ENCODE data around the gene CCDC28A.

CCDC28A gene

GRCh38 chr6:138776659-138777058 lies 3.1 kb downstream of the CCDC28A start:
- Mint-ChIP-seq H3K9me3 (no peaks in the 10 kb centered on the region), H3K4me1 (peaks cover 19% of the 10 kb centered on the region), H3K27me3 (no peaks in the 10 kb centered on the region), H3K27ac (no peak overlapping the region), H3K4me3 (no peak overlapping the region)
- ATAC-seq: no peak
- no peak for DNase-seq

- H3K4me1 Mint-ChIP-seq: peaks cover 6% of the 10 kb centered on the region
Observed at GRCh38 chr6:138778331-138778730, 4.8 kb downstream of the CCDC28A start.

GRCh38 chr6:138782243-138782642 lies 8.7 kb downstream of the CCDC28A start:
- Mint-ChIP-seq H3K27me3 (no peaks in the 10 kb centered on the region), H3K27ac (peak overlapping the region in 1 of 2 donors; percentile 16), H3K4me1 (peaks cover 9% of the 10 kb centered on the region)

More at GRCh38 chr6:138778331-138778730, 4.8 kb downstream of the CCDC28A start:
- no peaks in the 10 kb centered on the region for H3K27me3 Mint-ChIP-seq
- no peak overlapping the region for H3K4me3 Mint-ChIP-seq
- no peak overlapping the region for H3K27ac Mint-ChIP-seq
- no peak for ATAC-seq
- no peak for DNase-seq
- no peaks in the 10 kb centered on the region for H3K9me3 Mint-ChIP-seq

GRCh38 chr6:138785079-138785478 lies 11.5 kb downstream of the CCDC28A start:
- Mint-ChIP-seq H3K9me3 (no peaks in the 10 kb centered on the region), H3K27me3 (no peaks in the 10 kb centered on the region), H3K4me3 (no peak overlapping the region), H3K27ac (no peak overlapping the region), H3K4me1 (peaks cover 12% of the 10 kb centered on the region)
- DNase-seq: no peak
- ATAC-seq: no peak

More at GRCh38 chr6:138782243-138782642, 8.7 kb downstream of the CCDC28A start:
- H3K9me3 Mint-ChIP-seq: no peaks in the 10 kb centered on the region
- DNase-seq: no peak
- H3K4me3 Mint-ChIP-seq: no peak overlapping the region
- ATAC-seq: no peak

- no peak overlapping the region for H3K27ac Mint-ChIP-seq
- no peak for ATAC-seq
- H3K9me3 Mint-ChIP-seq: no peaks in the 10 kb centered on the region
- no peak overlapping the region for H3K4me3 Mint-ChIP-seq
- H3K27me3 Mint-ChIP-seq: no peaks in the 10 kb centered on the region
- H3K4me1 Mint-ChIP-seq: peaks cover 12% of the 10 kb centered on the region
- no peak for DNase-seq
Observed at GRCh38 chr6:138785980-138786379, 12.4 kb downstream of the CCDC28A start.

GRCh38 chr6:138787138-138787537 lies 13.6 kb downstream of the CCDC28A start:
- Mint-ChIP-seq H3K9me3 (no peaks in the 10 kb centered on the region), H3K4me1 (peaks cover 12% of the 10 kb centered on the region), H3K27ac (no peak overlapping the region), H3K27me3 (no peaks in the 10 kb centered on the region), H3K4me3 (no peak overlapping the region)
- peak; percentile 56 for ATAC-seq
- DNase-seq: no peak

GRCh38 chr6:138795809-138796603 lies 22.4 kb downstream of the CCDC28A start, which contains the start of gene ECT2L:
ECT2L (plus strand) TSS chr6:138796087; CDS start chr6:138813275, 17,188 bp downstream.
- no peaks in the 10 kb centered on the region for H3K9me3 Mint-ChIP-seq
- H3K4me1 Mint-ChIP-seq: no peaks in the 10 kb centered on the region
- ATAC-seq (peak; percentile 50), DNase-seq (peak in 1 of 2 donors; percentile 26)
- no peak within 1 kb of the TSS for H3K27ac Mint-ChIP-seq
- peak within 1 kb of the TSS in 1 of 2 donors; percentile 68 for H3K4me3 Mint-ChIP-seq
- H3K27me3 Mint-ChIP-seq: peaks cover 24% of the 10 kb centered on the region

GRCh38 chr6:138796771-138797170 lies 23.2 kb downstream of the CCDC28A start:
- DNase-seq: no peak
- no peaks in the 10 kb centered on the region for H3K9me3 Mint-ChIP-seq
- H3K27me3 Mint-ChIP-seq: peaks cover 24% of the 10 kb centered on the region
- H3K4me3 Mint-ChIP-seq: no peak overlapping the region
- no peak overlapping the region for H3K27ac Mint-ChIP-seq
- ATAC-seq: no peak
- H3K4me1 Mint-ChIP-seq: no peaks in the 10 kb centered on the region

GRCh38 chr6:138797806-138798446 lies 24.4 kb downstream of the CCDC28A start:
- ATAC-seq (no peak), DNase-seq (no peak)
- H3K9me3 Mint-ChIP-seq: no peaks in the 10 kb centered on the region
- H3K27me3 Mint-ChIP-seq: peaks cover 24% of the 10 kb centered on the region
- H3K4me1 Mint-ChIP-seq: no peaks in the 10 kb centered on the region
- no peak overlapping the region for H3K4me3 Mint-ChIP-seq
- no peak overlapping the region for H3K27ac Mint-ChIP-seq

GRCh38 chr6:138800377-138801150 lies 27.0 kb downstream of the CCDC28A start:
- ATAC-seq: no peak
- H3K4me3 Mint-ChIP-seq: no peak overlapping the region

GRCh38 chr6:138803331-138803730 lies 29.8 kb downstream of the CCDC28A start:
- peaks cover 18% of the 10 kb centered on the region for H3K27me3 Mint-ChIP-seq
- no peaks in the 10 kb centered on the region for H3K4me1 Mint-ChIP-seq
- H3K9me3 Mint-ChIP-seq: no peaks in the 10 kb centered on the region
- H3K4me3 Mint-ChIP-seq: no peak overlapping the region
- no peak overlapping the region for H3K27ac Mint-ChIP-seq
- DNase-seq (no peak), ATAC-seq (no peak)

More at GRCh38 chr6:138800377-138801150, 27.0 kb downstream of the CCDC28A start:
- H3K27ac Mint-ChIP-seq: no peak overlapping the region
- H3K4me1 Mint-ChIP-seq: no peaks in the 10 kb centered on the region
- DNase-seq: no peak
- H3K27me3 Mint-ChIP-seq: peaks cover 39% of the 10 kb centered on the region
- no peaks in the 10 kb centered on the region for H3K9me3 Mint-ChIP-seq

- DNase-seq (no peak), ATAC-seq (no peak)
- Mint-ChIP-seq H3K9me3 (no peaks in the 10 kb centered on the region), H3K4me1 (no peaks in the 10 kb centered on the region), H3K27me3 (peaks cover 18% of the 10 kb centered on the region), H3K27ac (no peak overlapping the region), H3K4me3 (no peak overlapping the region)
Observed at GRCh38 chr6:138803861-138804260, 30.3 kb downstream of the CCDC28A start.

GRCh38 chr6:138805016-138805765 lies 31.6 kb downstream of the CCDC28A start:
- DNase-seq: no peak
- H3K27me3 Mint-ChIP-seq: peaks cover 18% of the 10 kb centered on the region
- H3K27ac Mint-ChIP-seq: no peak overlapping the region
- no peak for ATAC-seq
- H3K4me1 Mint-ChIP-seq: no peaks in the 10 kb centered on the region
- H3K9me3 Mint-ChIP-seq: no peaks in the 10 kb centered on the region
- H3K4me3 Mint-ChIP-seq: no peak overlapping the region

GRCh38 chr6:138806889-138807288 lies 33.3 kb downstream of the CCDC28A start:
- H3K9me3 Mint-ChIP-seq: no peaks in the 10 kb centered on the region
- H3K4me3 Mint-ChIP-seq: no peak overlapping the region
- ATAC-seq (no peak), DNase-seq (no peak)
- peaks cover 18% of the 10 kb centered on the region for H3K27me3 Mint-ChIP-seq
- H3K27ac Mint-ChIP-seq: no peak overlapping the region
- H3K4me1 Mint-ChIP-seq: no peaks in the 10 kb centered on the region

GRCh38 chr6:138809677-138810076 lies 36.1 kb downstream of the CCDC28A start:
- Mint-ChIP-seq H3K9me3 (no peaks in the 10 kb centered on the region), H3K27me3 (peaks cover 12% of the 10 kb centered on the region), H3K4me1 (no peaks in the 10 kb centered on the region), H3K4me3 (no peak overlapping the region), H3K27ac (no peak overlapping the region)
- ATAC-seq: no peak
- no peak for DNase-seq
